ES-I3 (cell line): ENCODE results near the gene MFAP1.

Experiments
- H3K36me3 ChIP-seq: 2 replicates; pipeline ENCODE4 v1.6.1; 2013; ENCODE audit warnings: mild to moderate bottlenecking, low read length, control low read depth, moderate library complexity; ENCODE audit not compliant: insufficient read depth
- H3K4me1 ChIP-seq: 2 replicates; pipeline ENCODE4 v1.6.1; 2013; ENCODE audit warnings: mild to moderate bottlenecking, control low read depth, low read length; ENCODE audit not compliant: insufficient read depth
- H3K9ac ChIP-seq: 2 replicates; pipeline ENCODE4 v1.6.1; 2013; ENCODE audit warnings: low read depth, mild to moderate bottlenecking, low read length, moderate library complexity
- H3K9me3 ChIP-seq: 2 replicates; pipeline ENCODE4 v1.6.1; 2013; ENCODE audit warnings: mild to moderate bottlenecking, low read length, moderate library complexity; ENCODE audit not compliant: control insufficient read depth, insufficient read depth

MFAP1 gene

DNA sequence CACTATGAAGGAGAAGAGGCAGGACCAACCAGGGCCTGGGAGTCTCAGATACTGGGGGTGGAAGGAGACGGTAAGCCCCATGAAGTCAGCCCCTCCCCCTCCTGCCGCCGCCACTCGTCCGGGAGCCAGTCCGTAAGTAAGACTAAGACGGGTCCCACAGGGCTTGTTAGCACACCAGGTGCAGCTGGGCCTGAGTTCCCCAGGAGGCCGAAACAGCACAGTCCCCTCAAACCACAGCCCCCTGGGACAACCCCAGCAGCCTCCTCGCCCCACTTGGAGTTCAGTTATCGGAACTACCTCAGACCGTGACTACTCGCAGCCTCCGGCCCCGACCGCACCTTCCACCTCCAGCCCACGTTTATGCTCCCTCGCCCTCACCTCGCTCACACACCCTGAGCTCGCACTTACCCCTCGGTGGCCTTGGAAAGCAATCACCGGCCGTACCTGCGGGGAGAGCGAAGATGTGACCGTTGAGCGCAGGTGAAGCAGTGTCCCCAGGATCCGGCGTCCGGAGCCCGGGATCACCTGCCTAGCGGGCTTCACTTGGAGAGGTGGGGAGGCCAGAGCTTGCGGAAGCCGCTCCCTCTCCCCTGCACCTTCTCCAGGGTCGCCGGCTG, 48.3 kb downstream of the MFAP1 start:
- Histone ChIP-seq H3K4me1 (peaks cover 2% of the 10 kb centered on the region; the same call in 1 of the 2 replicates), H3K9ac (peak overlapping the region; percentile 73)

GRCh38 chr15:43775411-43775965, 49.0 kb downstream of the MFAP1 start:
- Histone ChIP-seq H3K36me3 (peaks cover 21% of the 10 kb centered on the region), H3K9ac (peak overlapping the region; percentile 73; the same call in 1 of the 2 replicates), H3K9me3 (no peaks in the 10 kb centered on the region), H3K4me1 (peaks cover 2% of the 10 kb centered on the region; the same call in 1 of the 2 replicates)

More for the DNA sequence above, 48.3 kb downstream of the MFAP1 start:
- Histone ChIP-seq H3K36me3 (peaks cover 15% of the 10 kb centered on the region), H3K9me3 (no peaks in the 10 kb centered on the region)

GRCh38 chr15:43774062-43774461, 50.4 kb downstream of the MFAP1 start:
- no peaks in the 10 kb centered on the region for H3K9me3 ChIP-seq
- peaks cover 2% of the 10 kb centered on the region; the same call in 1 of the 2 replicates for H3K4me1 ChIP-seq
- H3K9ac ChIP-seq: no peak overlapping the region
- H3K36me3 ChIP-seq: peaks cover 29% of the 10 kb centered on the region

GRCh38 chr15:43772624-43773023, 51.9 kb downstream of the MFAP1 start:
- H3K4me1 ChIP-seq: peaks cover 2% of the 10 kb centered on the region; the same call in 1 of the 2 replicates
- no peaks in the 10 kb centered on the region for H3K9me3 ChIP-seq
- no peak overlapping the region for H3K9ac ChIP-seq
- peaks cover 35% of the 10 kb centered on the region for H3K36me3 ChIP-seq

- no peak overlapping the region for H3K9ac ChIP-seq
- H3K9me3 ChIP-seq: no peaks in the 10 kb centered on the region
- H3K4me1 ChIP-seq: peaks cover 2% of the 10 kb centered on the region; the same call in 1 of the 2 replicates
- H3K36me3 ChIP-seq: peaks cover 37% of the 10 kb centered on the region
Measured at GRCh38 chr15:43771816-43772215, 52.7 kb downstream of the MFAP1 start.

DNA sequence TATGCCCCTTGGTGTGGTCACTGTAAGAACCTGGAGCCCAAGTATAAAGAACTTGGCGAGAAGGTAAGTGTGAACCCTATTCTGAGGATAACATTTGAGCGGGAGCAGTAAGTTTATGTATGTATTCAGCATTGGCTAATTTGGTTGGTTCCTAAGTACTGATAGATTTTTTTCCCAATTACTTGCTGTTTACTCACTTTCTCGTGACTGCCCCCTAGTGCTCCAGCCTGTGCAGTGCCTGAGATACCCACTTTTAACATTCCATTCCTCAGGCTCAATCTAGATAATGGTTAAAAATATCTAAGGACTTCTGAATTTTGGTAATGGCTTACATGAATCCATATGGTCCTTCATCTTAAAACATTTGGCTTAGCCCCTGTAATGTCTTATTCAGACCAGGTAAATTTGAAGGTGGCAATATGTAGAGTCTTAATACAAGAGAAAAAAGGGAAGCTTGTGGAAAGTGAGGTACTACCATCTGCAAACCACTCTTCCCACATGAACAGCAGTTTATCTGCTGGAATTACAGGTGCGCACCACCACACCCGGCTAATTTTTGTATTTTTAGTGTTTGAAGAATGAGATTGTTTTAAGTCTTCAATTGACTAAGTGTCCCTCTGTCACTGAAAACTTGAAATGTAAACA, 54.8 kb downstream of the MFAP1 start:
- Histone ChIP-seq H3K9ac (no peak overlapping the region), H3K36me3 (peaks cover 51% of the 10 kb centered on the region), H3K4me1 (no peaks in the 10 kb centered on the region), H3K9me3 (no peaks in the 10 kb centered on the region)

DNA sequence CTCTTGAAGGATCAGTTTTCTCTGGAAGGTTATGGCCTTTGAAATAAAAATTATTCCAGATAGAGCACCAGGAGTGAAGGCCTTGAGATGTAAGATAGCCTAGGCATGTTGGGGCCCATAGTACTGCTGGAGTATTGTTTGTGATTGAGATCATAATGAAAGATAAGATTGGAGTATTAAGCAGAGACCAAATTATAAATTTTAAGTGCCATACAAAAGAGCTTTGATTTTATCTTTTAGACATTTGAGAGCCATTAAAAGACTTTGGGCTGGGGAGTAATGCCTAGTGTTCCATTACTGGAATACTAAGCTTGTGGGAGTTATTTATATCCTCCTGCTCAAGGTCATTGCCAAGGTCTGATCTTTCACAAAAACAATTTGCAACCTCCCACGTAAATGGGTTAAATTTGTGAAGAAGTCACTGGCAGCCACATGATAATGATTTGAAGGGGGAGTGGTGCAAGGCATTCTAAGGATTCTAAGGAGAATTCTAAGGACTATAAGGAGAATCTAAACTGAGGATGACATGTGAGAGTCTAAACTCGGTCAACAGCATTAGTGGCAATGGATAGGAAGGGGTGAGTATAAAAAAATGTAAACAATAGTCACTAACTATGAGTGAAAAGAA, 60.6 kb downstream of the MFAP1 start:
- Histone ChIP-seq H3K36me3 (peaks cover 31% of the 10 kb centered on the region), H3K9ac (no peak overlapping the region), H3K4me1 (no peaks in the 10 kb centered on the region), H3K9me3 (no peaks in the 10 kb centered on the region)

DNA sequence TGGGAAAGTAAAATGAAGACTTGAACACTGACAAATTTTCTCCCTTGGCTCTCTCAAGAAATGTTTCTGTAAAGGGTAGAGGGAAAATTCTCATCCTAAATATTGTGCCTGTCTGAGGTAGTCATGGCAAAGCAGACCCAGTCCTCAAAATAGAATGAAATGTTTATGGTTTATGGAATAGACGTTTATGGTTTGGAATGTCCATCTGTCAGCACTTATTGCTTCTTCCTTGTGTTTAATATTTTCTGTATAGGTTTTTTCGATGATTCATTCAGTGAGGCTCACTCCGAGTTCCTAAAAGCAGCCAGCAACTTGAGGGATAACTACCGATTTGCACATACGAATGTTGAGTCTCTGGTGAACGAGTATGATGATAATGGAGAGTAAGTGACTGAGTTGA, 61.7 kb downstream of the MFAP1 start:
- Histone ChIP-seq H3K9me3 (no peaks in the 10 kb centered on the region), H3K4me1 (no peaks in the 10 kb centered on the region), H3K36me3 (peaks cover 25% of the 10 kb centered on the region), H3K9ac (no peak overlapping the region)
